Upper lobe of left lung (tissue), 4 donors: Measurements from ENCODE around the gene HAAO.

Experiments used
- EP300 ChIP-seq, 4 donors: sonication (generic); formaldehyde crosslinking; IDR thresholded peaks; one replicate each; pipeline ENCODE4 v1.5.1; 2017; ENCODE audit warnings: antibody characterized with exemption in 4 of 4, control low read depth in 2 of 4
- POLR2A ChIP-seq, 4 donors: fragments of 450-650 bp; IDR thresholded peaks; one replicate each; pipeline ENCODE4 v1.5.1; 2016 to 2017; ENCODE audit warnings: antibody characterized with exemption in 4 of 4, mild to moderate bottlenecking in 2 of 4
- TF ChIP-seq, protein P1 (sequence below), 6 experiments: fragments of 450-650 bp in 4 of 6; fragments of 200-600 bp in 2 of 6; sonication (generic) in 2 of 6; IDR thresholded peaks; one replicate each; pipeline ENCODE4 v1.5.1; 2016 to 2019; ENCODE audit warnings: antibody characterized with exemption in 6 of 6

- TF ChIP-seq EP300 (IDR thresholded peaks at IDR 0.05): no peak
- no peak for TF ChIP-seq POLR2A (IDR thresholded peaks at IDR 0.05)
- TF ChIP-seq, protein P1, sequence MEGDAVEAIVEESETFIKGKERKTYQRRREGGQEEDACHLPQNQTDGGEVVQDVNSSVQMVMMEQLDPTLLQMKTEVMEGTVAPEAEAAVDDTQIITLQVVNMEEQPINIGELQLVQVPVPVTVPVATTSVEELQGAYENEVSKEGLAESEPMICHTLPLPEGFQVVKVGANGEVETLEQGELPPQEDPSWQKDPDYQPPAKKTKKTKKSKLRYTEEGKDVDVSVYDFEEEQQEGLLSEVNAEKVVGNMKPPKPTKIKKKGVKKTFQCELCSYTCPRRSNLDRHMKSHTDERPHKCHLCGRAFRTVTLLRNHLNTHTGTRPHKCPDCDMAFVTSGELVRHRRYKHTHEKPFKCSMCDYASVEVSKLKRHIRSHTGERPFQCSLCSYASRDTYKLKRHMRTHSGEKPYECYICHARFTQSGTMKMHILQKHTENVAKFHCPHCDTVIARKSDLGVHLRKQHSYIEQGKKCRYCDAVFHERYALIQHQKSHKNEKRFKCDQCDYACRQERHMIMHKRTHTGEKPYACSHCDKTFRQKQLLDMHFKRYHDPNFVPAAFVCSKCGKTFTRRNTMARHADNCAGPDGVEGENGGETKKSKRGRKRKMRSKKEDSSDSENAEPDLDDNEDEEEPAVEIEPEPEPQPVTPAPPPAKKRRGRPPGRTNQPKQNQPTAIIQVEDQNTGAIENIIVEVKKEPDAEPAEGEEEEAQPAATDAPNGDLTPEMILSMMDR (IDR thresholded peaks at IDR 0.05): no peak
Measured at GRCh38 chr2:42787788-42788477, 4.5 kb downstream of the HAAO start.
